GM23338 (cell line): ENCODE results near the gene GATAD2A. TPM values are rescaled to one million over a fixed set of nuclear protein-coding genes. Genes with fewer than 3 reads are reported as not detected.

ENCODE experiments used
- ATAC-seq: fragments of 200-7000 bp; cut with Tn5 transposase; 3 replicates; pipeline ENCODE4 v1.9.1; 2020
- DNase-seq: peaks from one replicate; pipeline ENCODE4 v3.0.0-alpha.2; 2015; ENCODE audit warnings: low spot score
- H2AFZ ChIP-seq: fragments of 200-600 bp; sonication (generic); 2 replicates; pipeline ENCODE4 v1.8.0; 2016; ENCODE audit warnings: antibody characterized with exemption, mild to moderate bottlenecking, moderate library complexity
- H3F3A ChIP-seq: fragments of 200-600 bp; sonication (generic); replicated peaks from 2 replicates; pipeline ENCODE4 v1.8.0; 2017; ENCODE audit warnings: antibody characterized with exemption, mixed run types, low read depth
- H3K27ac ChIP-seq: fragments of 200-600 bp; sonication (generic); 2 replicates; pipeline ENCODE4 v1.6.1; 2016; ENCODE audit warnings: low read depth
- H3K27me3 ChIP-seq: fragments of 200-600 bp; sonication (generic); 2 replicates; pipeline ENCODE4 v1.8.0; 2016; ENCODE audit warnings: mild to moderate bottlenecking, mixed run types, moderate library complexity; ENCODE audit not compliant: insufficient read depth
- H3K36me3 ChIP-seq: fragments of 200-600 bp; sonication (generic); 2 replicates; pipeline ENCODE4 v1.8.0; 2016; ENCODE audit warnings: mild to moderate bottlenecking; ENCODE audit not compliant: insufficient read depth
- H3K4me1 ChIP-seq: fragments of 200-600 bp; sonication (generic); 2 replicates; pipeline ENCODE4 v1.8.0; 2016; ENCODE audit warnings: mild to moderate bottlenecking, moderate library complexity; ENCODE audit not compliant: insufficient read depth
- H3K4me2 ChIP-seq: fragments of 200-600 bp; sonication (generic); 2 replicates; pipeline ENCODE4 v1.7.1; 2017; ENCODE audit warnings: mixed run types
- H3K4me3 ChIP-seq: fragments of 200-600 bp; sonication (generic); 2 replicates; pipeline ENCODE4 v1.6.1; 2016; ENCODE audit warnings: mixed run types
- H3K79me2 ChIP-seq: fragments of 200-600 bp; sonication (generic); replicated peaks from 2 replicates; pipeline ENCODE4 v1.8.0; 2017; ENCODE audit warnings: mild to moderate bottlenecking; ENCODE audit not compliant: insufficient read depth
- H3K9me2 ChIP-seq: fragments of 200-600 bp; sonication (generic); 2 replicates; pipeline ENCODE4 v1.8.0; 2017; ENCODE audit not compliant: insufficient read depth
- H4K20me1 ChIP-seq: fragments of 200-600 bp; sonication (generic); replicated peaks from 2 replicates; pipeline ENCODE4 v1.8.0; 2017; ENCODE audit warnings: mild to moderate bottlenecking; ENCODE audit not compliant: insufficient read depth
- H3K27ac Mint-ChIP-seq: 2 replicates; pipeline ENCODE4 v1.8.0; 2020; ENCODE audit warnings: inconsistent platforms, mild to moderate bottlenecking, moderate library complexity, mixed read lengths
- H3K27me3 Mint-ChIP-seq: 3 replicates; pipeline ENCODE4 v1.8.0; 2022; ENCODE audit warnings: low read depth, mild to moderate bottlenecking, moderate library complexity, mixed read lengths, inconsistent platforms; ENCODE audit not compliant: insufficient read depth, poor library complexity
- H3K36me3 Mint-ChIP-seq: 3 replicates; pipeline ENCODE4 v1.8.0; 2021; ENCODE audit warnings: low read depth, mild to moderate bottlenecking, inconsistent platforms, moderate library complexity, mixed read lengths
- H3K4me1 Mint-ChIP-seq: 3 replicates; pipeline ENCODE4 v1.8.0; 2020; ENCODE audit warnings: mild to moderate bottlenecking, inconsistent platforms, mixed read lengths
- H3K4me3 Mint-ChIP-seq: 3 replicates; pipeline ENCODE4 v1.8.0; 2021; ENCODE audit warnings: moderate library complexity, mild to moderate bottlenecking, inconsistent platforms, mixed read lengths
- H3K9me3 Mint-ChIP-seq: 3 replicates; pipeline ENCODE4 v1.8.0; 2020; ENCODE audit warnings: moderate library complexity, mild to moderate bottlenecking, inconsistent platforms, mixed read lengths
- CREB1 ChIP-seq: fragments of 250-450 bp; sonication (Bioruptor Pico); IDR thresholded peaks from 2 replicates; pipeline ENCODE4 v1.5.0; 2020; ENCODE audit warnings: low read depth, mild to moderate bottlenecking, moderate library complexity
- EZH2 ChIP-seq: fragments of 200-600 bp; sonication (generic); IDR thresholded peaks from one replicate; pipeline ENCODE4 v1.8.0; 2017; ENCODE audit warnings: antibody characterized with exemption, mild to moderate bottlenecking, low read depth; ENCODE audit not compliant: unreplicated experiment
- EZH2phosphoT487 ChIP-seq: fragments of 200-600 bp; sonication (generic); IDR thresholded peaks from one replicate; pipeline ENCODE4 v1.8.1; 2018; ENCODE audit warnings: antibody characterized with exemption; ENCODE audit not compliant: unreplicated experiment
- JUNB ChIP-seq: IDR thresholded peaks from one replicate; pipeline ENCODE4 v1.6.1; 2016; ENCODE audit warnings: antibody characterized with exemption; ENCODE audit not compliant: unreplicated experiment
- NANOG ChIP-seq: IDR thresholded peaks from 2 replicates; pipeline ENCODE4 v1.6.1; 2016; ENCODE audit warnings: antibody characterized with exemption, borderline replicate concordance
- POLR2AphosphoS5 ChIP-seq: IDR thresholded peaks from 2 replicates; pipeline ENCODE4 v1.6.1; 2016; ENCODE audit warnings: antibody characterized with exemption, low read depth
- STAT1 ChIP-seq: IDR thresholded peaks from one replicate; pipeline ENCODE4 v1.6.1; 2016; ENCODE audit warnings: antibody characterized with exemption; ENCODE audit not compliant: unreplicated experiment
- ZNF114 ChIP-seq: fragments of 250-450 bp; sonication (Bioruptor Pico); IDR thresholded peaks from 2 replicates; pipeline ENCODE4 v1.5.0; 2020; ENCODE audit warnings: mild to moderate bottlenecking, moderate library complexity
- ZNF331 ChIP-seq: fragments of 250-450 bp; sonication (Bioruptor Pico); IDR thresholded peaks from 2 replicates; pipeline ENCODE4 v1.5.0; 2020; ENCODE audit warnings: low read depth, mild to moderate bottlenecking, moderate library complexity
- polyA plus RNA-seq: library from polyadenylated mRNA; unstranded; fragments of >200 nt; fragmentation: Nextera tagmentation; extraction: Ambion mirVana; gene quantifications from 2 replicates; pipeline ENCODE4 v1.2.1, GENCODE V29; 2016
- total RNA-seq: library from RNA; depleted of rRNA; stranded (reverse); fragments of >200 nt; shearing (Covaris generic); gene quantifications from 2 replicates; pipeline ENCODE4 v1.2.3, GENCODE V29; 2014
- TF ChIP-seq, protein P1 (sequence below): IDR thresholded peaks from 2 replicates; pipeline ENCODE4 v1.6.1; 2016; ENCODE audit warnings: antibody characterized with exemption
- TF ChIP-seq, protein P2 (sequence below): IDR thresholded peaks from one replicate; pipeline ENCODE4 v1.6.1; 2018; ENCODE audit warnings: antibody characterized with exemption; ENCODE audit not compliant: unreplicated experiment
- TF ChIP-seq, protein P3 (sequence below), 2 experiments: fragments of 200-600 bp in 1 of 2; sonication (generic) in 1 of 2; conservative IDR thresholded peaks; 2 replicates each; pipeline versions ENCODE4 v1.5.1 to v1.6.1; 2016 to 2017; ENCODE audit warnings: antibody characterized with exemption in 2 of 2, low read depth in 2 of 2, mild to moderate bottlenecking in 2 of 2, moderate library complexity in 1 of 2
- TF ChIP-seq, protein P4 (sequence below): fragments of 250-450 bp; sonication (Bioruptor Pico); IDR thresholded peaks from 2 replicates; pipeline ENCODE4 v1.5.0; 2020; ENCODE audit warnings: mild to moderate bottlenecking, moderate library complexity

GATAD2A gene
- total and polyA plus RNA-seq, 2 experiments from 2014 or later, result 40.0 to 151 TPM

DNA sequence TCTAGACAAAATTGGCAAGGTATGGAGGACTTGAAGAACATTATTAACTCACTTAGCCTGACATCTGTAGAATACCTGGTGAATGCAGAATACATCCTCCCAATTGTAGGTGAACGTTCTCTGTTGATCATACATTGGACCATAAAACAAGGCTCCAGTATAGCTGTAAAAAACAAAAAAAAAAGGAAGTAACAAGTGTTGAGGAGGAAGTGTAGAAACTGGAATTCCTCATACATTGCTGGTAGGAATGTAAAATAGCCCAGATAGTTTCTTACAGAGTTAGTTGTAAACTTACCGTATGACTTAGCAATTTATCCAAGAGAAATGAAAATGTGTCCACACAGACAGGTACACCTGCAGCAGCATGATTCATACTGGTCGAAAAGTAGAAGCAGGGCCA is 65.1 kb downstream of the GATAD2A start:
- no peak overlapping the region for H3K4me3 Mint-ChIP-seq

More for the DNA sequence above, 65.1 kb downstream of the GATAD2A start:
- Histone ChIP-seq H3K4me3 (no peak overlapping the region), H3K4me1 (peaks cover 17% of the 10 kb centered on the region), H3F3A (peaks cover 26% of the 10 kb centered on the region; the same call in 1 of the 2 replicates), H3K79me2 (peaks cover 94% of the 10 kb centered on the region), H3K4me2 (no peak overlapping the region), H4K20me1 (peaks cover 20% of the 10 kb centered on the region), H3K27ac (no peak overlapping the region), H2AFZ (no peak overlapping the region), H3K36me3 (peaks cover 16% of the 10 kb centered on the region), H3K27me3 (no peaks in the 10 kb centered on the region), H3K9me2 (no peaks in the 10 kb centered on the region)
- Mint-ChIP-seq H3K9me3 (peaks cover 31% of the 10 kb centered on the region), H3K27me3 (peaks cover 5% of the 10 kb centered on the region), H3K27ac (no peak overlapping the region), H3K36me3 (peaks cover 76% of the 10 kb centered on the region), H3K4me1 (peaks cover 27% of the 10 kb centered on the region)
- DNase-seq, result no peak
- ATAC-seq, result no peak
- TF ChIP-seq ZNF331 (CRISPR knock-in tag), result no peak
- TF ChIP-seq, protein P1, sequence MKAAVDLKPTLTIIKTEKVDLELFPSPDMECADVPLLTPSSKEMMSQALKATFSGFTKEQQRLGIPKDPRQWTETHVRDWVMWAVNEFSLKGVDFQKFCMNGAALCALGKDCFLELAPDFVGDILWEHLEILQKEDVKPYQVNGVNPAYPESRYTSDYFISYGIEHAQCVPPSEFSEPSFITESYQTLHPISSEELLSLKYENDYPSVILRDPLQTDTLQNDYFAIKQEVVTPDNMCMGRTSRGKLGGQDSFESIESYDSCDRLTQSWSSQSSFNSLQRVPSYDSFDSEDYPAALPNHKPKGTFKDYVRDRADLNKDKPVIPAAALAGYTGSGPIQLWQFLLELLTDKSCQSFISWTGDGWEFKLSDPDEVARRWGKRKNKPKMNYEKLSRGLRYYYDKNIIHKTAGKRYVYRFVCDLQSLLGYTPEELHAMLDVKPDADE, result no peak
- TF ChIP-seq EZH2phosphoT487, result no peak
- no peak for TF ChIP-seq CREB1
- no peak for TF ChIP-seq JUNB
- no peak for TF ChIP-seq EZH2
- TF ChIP-seq, protein P2, sequence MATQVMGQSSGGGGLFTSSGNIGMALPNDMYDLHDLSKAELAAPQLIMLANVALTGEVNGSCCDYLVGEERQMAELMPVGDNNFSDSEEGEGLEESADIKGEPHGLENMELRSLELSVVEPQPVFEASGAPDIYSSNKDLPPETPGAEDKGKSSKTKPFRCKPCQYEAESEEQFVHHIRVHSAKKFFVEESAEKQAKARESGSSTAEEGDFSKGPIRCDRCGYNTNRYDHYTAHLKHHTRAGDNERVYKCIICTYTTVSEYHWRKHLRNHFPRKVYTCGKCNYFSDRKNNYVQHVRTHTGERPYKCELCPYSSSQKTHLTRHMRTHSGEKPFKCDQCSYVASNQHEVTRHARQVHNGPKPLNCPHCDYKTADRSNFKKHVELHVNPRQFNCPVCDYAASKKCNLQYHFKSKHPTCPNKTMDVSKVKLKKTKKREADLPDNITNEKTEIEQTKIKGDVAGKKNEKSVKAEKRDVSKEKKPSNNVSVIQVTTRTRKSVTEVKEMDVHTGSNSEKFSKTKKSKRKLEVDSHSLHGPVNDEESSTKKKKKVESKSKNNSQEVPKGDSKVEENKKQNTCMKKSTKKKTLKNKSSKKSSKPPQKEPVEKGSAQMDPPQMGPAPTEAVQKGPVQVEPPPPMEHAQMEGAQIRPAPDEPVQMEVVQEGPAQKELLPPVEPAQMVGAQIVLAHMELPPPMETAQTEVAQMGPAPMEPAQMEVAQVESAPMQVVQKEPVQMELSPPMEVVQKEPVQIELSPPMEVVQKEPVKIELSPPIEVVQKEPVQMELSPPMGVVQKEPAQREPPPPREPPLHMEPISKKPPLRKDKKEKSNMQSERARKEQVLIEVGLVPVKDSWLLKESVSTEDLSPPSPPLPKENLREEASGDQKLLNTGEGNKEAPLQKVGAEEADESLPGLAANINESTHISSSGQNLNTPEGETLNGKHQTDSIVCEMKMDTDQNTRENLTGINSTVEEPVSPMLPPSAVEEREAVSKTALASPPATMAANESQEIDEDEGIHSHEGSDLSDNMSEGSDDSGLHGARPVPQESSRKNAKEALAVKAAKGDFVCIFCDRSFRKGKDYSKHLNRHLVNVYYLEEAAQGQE, result no peak
- TF ChIP-seq, protein P3, sequence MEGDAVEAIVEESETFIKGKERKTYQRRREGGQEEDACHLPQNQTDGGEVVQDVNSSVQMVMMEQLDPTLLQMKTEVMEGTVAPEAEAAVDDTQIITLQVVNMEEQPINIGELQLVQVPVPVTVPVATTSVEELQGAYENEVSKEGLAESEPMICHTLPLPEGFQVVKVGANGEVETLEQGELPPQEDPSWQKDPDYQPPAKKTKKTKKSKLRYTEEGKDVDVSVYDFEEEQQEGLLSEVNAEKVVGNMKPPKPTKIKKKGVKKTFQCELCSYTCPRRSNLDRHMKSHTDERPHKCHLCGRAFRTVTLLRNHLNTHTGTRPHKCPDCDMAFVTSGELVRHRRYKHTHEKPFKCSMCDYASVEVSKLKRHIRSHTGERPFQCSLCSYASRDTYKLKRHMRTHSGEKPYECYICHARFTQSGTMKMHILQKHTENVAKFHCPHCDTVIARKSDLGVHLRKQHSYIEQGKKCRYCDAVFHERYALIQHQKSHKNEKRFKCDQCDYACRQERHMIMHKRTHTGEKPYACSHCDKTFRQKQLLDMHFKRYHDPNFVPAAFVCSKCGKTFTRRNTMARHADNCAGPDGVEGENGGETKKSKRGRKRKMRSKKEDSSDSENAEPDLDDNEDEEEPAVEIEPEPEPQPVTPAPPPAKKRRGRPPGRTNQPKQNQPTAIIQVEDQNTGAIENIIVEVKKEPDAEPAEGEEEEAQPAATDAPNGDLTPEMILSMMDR (conservative IDR thresholded peaks at IDR 0.05; ENCODE audit: low read depth in 2 of 2), result no peak
- no peak for TF ChIP-seq ZNF114 (CRISPR knock-in tag)
- TF ChIP-seq POLR2AphosphoS5, result no peak
- no peak for TF ChIP-seq NANOG
- no peak for TF ChIP-seq STAT1
- TF ChIP-seq, protein P4, sequence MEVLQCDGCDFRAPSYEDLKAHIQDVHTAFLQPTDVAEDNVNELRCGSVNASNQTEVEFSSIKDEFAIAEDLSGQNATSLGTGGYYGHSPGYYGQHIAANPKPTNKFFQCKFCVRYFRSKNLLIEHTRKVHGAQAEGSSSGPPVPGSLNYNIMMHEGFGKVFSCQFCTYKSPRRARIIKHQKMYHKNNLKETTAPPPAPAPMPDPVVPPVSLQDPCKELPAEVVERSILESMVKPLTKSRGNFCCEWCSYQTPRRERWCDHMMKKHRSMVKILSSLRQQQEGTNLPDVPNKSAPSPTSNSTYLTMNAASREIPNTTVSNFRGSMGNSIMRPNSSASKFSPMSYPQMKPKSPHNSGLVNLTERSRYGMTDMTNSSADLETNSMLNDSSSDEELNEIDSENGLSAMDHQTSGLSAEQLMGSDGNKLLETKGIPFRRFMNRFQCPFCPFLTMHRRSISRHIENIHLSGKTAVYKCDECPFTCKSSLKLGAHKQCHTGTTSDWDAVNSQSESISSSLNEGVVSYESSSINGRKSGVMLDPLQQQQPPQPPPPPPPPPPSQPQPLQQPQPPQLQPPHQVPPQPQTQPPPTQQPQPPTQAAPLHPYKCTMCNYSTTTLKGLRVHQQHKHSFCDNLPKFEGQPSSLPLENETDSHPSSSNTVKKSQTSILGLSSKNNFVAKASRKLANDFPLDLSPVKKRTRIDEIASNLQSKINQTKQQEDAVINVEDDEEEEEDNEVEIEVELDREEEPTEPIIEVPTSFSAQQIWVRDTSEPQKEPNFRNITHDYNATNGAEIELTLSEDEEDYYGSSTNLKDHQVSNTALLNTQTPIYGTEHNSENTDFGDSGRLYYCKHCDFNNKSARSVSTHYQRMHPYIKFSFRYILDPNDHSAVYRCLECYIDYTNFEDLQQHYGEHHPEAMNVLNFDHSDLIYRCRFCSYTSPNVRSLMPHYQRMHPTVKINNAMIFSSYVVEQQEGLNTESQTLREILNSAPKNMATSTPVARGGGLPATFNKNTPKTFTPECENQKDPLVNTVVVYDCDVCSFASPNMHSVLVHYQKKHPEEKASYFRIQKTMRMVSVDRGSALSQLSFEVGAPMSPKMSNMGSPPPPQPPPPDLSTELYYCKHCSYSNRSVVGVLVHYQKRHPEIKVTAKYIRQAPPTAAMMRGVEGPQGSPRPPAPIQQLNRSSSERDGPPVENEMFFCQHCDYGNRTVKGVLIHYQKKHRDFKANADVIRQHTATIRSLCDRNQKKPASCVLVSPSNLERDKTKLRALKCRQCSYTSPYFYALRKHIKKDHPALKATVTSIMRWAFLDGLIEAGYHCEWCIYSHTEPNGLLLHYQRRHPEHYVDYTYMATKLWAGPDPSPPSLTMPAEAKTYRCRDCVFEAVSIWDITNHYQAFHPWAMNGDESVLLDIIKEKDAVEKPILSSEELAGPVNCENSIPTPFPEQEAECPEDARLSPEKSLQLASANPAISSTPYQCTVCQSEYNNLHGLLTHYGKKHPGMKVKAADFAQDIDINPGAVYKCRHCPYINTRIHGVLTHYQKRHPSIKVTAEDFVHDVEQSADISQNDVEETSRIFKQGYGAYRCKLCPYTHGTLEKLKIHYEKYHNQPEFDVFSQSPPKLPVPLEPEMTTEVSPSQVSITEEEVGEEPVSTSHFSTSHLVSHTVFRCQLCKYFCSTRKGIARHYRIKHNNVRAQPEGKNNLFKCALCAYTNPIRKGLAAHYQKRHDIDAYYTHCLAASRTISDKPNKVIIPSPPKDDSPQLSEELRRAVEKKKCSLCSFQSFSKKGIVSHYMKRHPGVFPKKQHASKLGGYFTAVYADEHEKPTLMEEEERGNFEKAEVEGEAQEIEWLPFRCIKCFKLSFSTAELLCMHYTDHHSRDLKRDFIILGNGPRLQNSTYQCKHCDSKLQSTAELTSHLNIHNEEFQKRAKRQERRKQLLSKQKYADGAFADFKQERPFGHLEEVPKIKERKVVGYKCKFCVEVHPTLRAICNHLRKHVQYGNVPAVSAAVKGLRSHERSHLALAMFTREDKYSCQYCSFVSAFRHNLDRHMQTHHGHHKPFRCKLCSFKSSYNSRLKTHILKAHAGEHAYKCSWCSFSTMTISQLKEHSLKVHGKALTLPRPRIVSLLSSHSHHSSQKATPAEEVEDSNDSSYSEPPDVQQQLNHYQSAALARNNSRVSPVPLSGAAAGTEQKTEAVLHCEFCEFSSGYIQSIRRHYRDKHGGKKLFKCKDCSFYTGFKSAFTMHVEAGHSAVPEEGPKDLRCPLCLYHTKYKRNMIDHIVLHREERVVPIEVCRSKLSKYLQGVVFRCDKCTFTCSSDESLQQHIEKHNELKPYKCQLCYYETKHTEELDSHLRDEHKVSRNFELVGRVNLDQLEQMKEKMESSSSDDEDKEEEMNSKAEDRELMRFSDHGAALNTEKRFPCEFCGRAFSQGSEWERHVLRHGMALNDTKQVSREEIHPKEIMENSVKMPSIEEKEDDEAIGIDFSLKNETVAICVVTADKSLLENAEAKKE (CRISPR knock-in tag), result no peak
